ENCODE data around the gene SATB1.
A peak's percentile ranks its signal among the peaks of the same experiment; 100 is the strongest.
"Not testable (repeated sequence)": the region's sequence is repeated elsewhere in the genome, so short reads cannot be mapped to it uniquely, and the experiment has no call there.

SATB1 gene

GRCh38 chr3:18357747-18358146 is 67.4 kb downstream of the SATB1 start:
- ATAC-seq (peak; percentile 40), DNase-seq (no peak)
- H3K27ac Mint-ChIP-seq = no peak overlapping the region
- H3K27me3 Mint-ChIP-seq = no peaks in the 10 kb centered on the region
- no peaks in the 10 kb centered on the region for H3K9me3 Mint-ChIP-seq
- H3K4me1 Mint-ChIP-seq = peaks cover 55% of the 10 kb centered on the region
- no peak overlapping the region for H3K4me3 Mint-ChIP-seq

- no peaks in the 10 kb centered on the region for H3K9me3 Mint-ChIP-seq
- H3K27ac Mint-ChIP-seq = no peak overlapping the region
- peaks cover 64% of the 10 kb centered on the region for H3K4me1 Mint-ChIP-seq
- DNase-seq = no peak
- H3K27me3 Mint-ChIP-seq = no peaks in the 10 kb centered on the region
- no peak overlapping the region for H3K4me3 Mint-ChIP-seq
- ATAC-seq = no peak
These were observed 69.3 kb downstream of the SATB1 start for GRCh38 chr3:18355832-18356231.

- Mint-ChIP-seq H3K27ac (peak overlapping the region in 1 of 2 donors; percentile 37), H3K4me3 (no peak overlapping the region), H3K27me3 (no peaks in the 10 kb centered on the region), H3K4me1 (peaks cover 62% of the 10 kb centered on the region), H3K9me3 (no peaks in the 10 kb centered on the region)
- ATAC-seq (no peak), DNase-seq (no peak)
These were observed 70.4 kb downstream of the SATB1 start for GRCh38 chr3:18354701-18355100.

- ATAC-seq = peak; percentile 16
- Mint-ChIP-seq H3K27me3 (no peaks in the 10 kb centered on the region), H3K27ac (peak overlapping the region; percentile 34 to 87), H3K4me3 (no peak overlapping the region), H3K4me1 (peaks cover 51% of the 10 kb centered on the region), H3K9me3 (no peaks in the 10 kb centered on the region)
- DNase-seq = no peak
These were observed 73.1 kb downstream of the SATB1 start for GRCh38 chr3:18351823-18352744.

- peak; percentile 41 for ATAC-seq
- peak overlapping the region; percentile 13 to 74 for H3K27ac Mint-ChIP-seq
- no peak overlapping the region for H3K4me3 Mint-ChIP-seq
- H3K9me3 Mint-ChIP-seq = no peaks in the 10 kb centered on the region
- no peak for DNase-seq
- H3K27me3 Mint-ChIP-seq = no peaks in the 10 kb centered on the region
- peaks cover 45% of the 10 kb centered on the region for H3K4me1 Mint-ChIP-seq
These were observed 74.0 kb downstream of the SATB1 start for GRCh38 chr3:18351069-18351628.

- Mint-ChIP-seq H3K9me3 (no peaks in the 10 kb centered on the region), H3K27ac (peak overlapping the region in 1 of 2 donors; percentile 67), H3K4me1 (peaks cover 48% of the 10 kb centered on the region), H3K4me3 (no peak overlapping the region), H3K27me3 (no peaks in the 10 kb centered on the region)
- no peak for ATAC-seq
- DNase-seq = no peak
These were observed 75.8 kb downstream of the SATB1 start for GRCh38 chr3:18349197-18349798.

GRCh38 chr3:18346097-18346496 is 79.0 kb downstream of the SATB1 start:
- H3K27me3 Mint-ChIP-seq = no peaks in the 10 kb centered on the region
- no peak overlapping the region for H3K27ac Mint-ChIP-seq
- no peaks in the 10 kb centered on the region for H3K9me3 Mint-ChIP-seq
- peaks cover 29% of the 10 kb centered on the region for H3K4me1 Mint-ChIP-seq
- ATAC-seq (peak; percentile 53), DNase-seq (no peak)
- no peak overlapping the region for H3K4me3 Mint-ChIP-seq

- H3K27me3 Mint-ChIP-seq = no peaks in the 10 kb centered on the region
- H3K27ac Mint-ChIP-seq = no peak overlapping the region
- no peaks in the 10 kb centered on the region for H3K9me3 Mint-ChIP-seq
- DNase-seq = no peak
- ATAC-seq = peak; percentile 62
- H3K4me3 Mint-ChIP-seq = no peak overlapping the region
- peaks cover 20% of the 10 kb centered on the region for H3K4me1 Mint-ChIP-seq
These were observed 80.1 kb downstream of the SATB1 start for GRCh38 chr3:18345015-18345367.

GRCh38 chr3:18344306-18345014 is 80.7 kb downstream of the SATB1 start:
- Mint-ChIP-seq H3K9me3 (no peaks in the 10 kb centered on the region), H3K27me3 (no peaks in the 10 kb centered on the region), H3K27ac (no peak overlapping the region), H3K4me3 (no peak overlapping the region), H3K4me1 (peaks cover 14% of the 10 kb centered on the region)
- peak; percentile 32 for ATAC-seq
- DNase-seq = no peak

GRCh38 chr3:18343809-18344208 is 81.3 kb downstream of the SATB1 start:
- Mint-ChIP-seq H3K27me3 (no peaks in the 10 kb centered on the region), H3K9me3 (no peaks in the 10 kb centered on the region), H3K27ac (no peak overlapping the region), H3K4me1 (peaks cover 11% of the 10 kb centered on the region), H3K4me3 (no peak overlapping the region)
- no peak for ATAC-seq
- DNase-seq = no peak

GRCh38 chr3:18338827-18339514 is 86.2 kb downstream of the SATB1 start:
- no peak overlapping the region for H3K27ac Mint-ChIP-seq
- no peak overlapping the region for H3K4me3 Mint-ChIP-seq
- no peaks in the 10 kb centered on the region for H3K9me3 Mint-ChIP-seq
- no peak for DNase-seq
- H3K4me1 Mint-ChIP-seq = peaks cover 19% of the 10 kb centered on the region
- ATAC-seq = no peak
- no peaks in the 10 kb centered on the region for H3K27me3 Mint-ChIP-seq

GRCh38 chr3:18337231-18337630 is 87.9 kb downstream of the SATB1 start:
- Mint-ChIP-seq H3K27ac (no peak overlapping the region), H3K27me3 (no peaks in the 10 kb centered on the region), H3K4me1 (peaks cover 17% of the 10 kb centered on the region), H3K9me3 (peaks cover 0 to 7% of the 10 kb centered on the region in 2 donors), H3K4me3 (no peak overlapping the region)
- ATAC-seq (no peak), DNase-seq (no peak)

- no peak overlapping the region for H3K4me3 Mint-ChIP-seq
- ATAC-seq = no peak
- no peak for DNase-seq
- no peak overlapping the region for H3K27ac Mint-ChIP-seq
- peaks cover 0 to 17% of the 10 kb centered on the region in 2 donors for H3K9me3 Mint-ChIP-seq
- peaks cover 17% of the 10 kb centered on the region for H3K4me1 Mint-ChIP-seq
- H3K27me3 Mint-ChIP-seq = no peaks in the 10 kb centered on the region
These were observed 90.1 kb downstream of the SATB1 start for GRCh38 chr3:18334837-18335601.

- not testable (repeated sequence) for ATAC-seq, H3K27me3 Mint-ChIP-seq, DNase-seq, H3K27ac Mint-ChIP-seq, H3K4me3 Mint-ChIP-seq
- H3K9me3 Mint-ChIP-seq = peaks cover 6 to 29% of the 10 kb centered on the region in 2 donors
- peaks cover 14% of the 10 kb centered on the region for H3K4me1 Mint-ChIP-seq
These were observed 94.2 kb downstream of the SATB1 start for GRCh38 chr3:18330772-18331441.
